ENCODE measurements around the gene G3BP2.
A peak's percentile ranks its signal among the peaks of the same experiment; 100 is the strongest.
"Not testable (repeated sequence)": the region's sequence is repeated elsewhere in the genome, so short reads cannot be mapped to it uniquely, and the experiment has no call there.

The G3BP2 gene

DNA sequence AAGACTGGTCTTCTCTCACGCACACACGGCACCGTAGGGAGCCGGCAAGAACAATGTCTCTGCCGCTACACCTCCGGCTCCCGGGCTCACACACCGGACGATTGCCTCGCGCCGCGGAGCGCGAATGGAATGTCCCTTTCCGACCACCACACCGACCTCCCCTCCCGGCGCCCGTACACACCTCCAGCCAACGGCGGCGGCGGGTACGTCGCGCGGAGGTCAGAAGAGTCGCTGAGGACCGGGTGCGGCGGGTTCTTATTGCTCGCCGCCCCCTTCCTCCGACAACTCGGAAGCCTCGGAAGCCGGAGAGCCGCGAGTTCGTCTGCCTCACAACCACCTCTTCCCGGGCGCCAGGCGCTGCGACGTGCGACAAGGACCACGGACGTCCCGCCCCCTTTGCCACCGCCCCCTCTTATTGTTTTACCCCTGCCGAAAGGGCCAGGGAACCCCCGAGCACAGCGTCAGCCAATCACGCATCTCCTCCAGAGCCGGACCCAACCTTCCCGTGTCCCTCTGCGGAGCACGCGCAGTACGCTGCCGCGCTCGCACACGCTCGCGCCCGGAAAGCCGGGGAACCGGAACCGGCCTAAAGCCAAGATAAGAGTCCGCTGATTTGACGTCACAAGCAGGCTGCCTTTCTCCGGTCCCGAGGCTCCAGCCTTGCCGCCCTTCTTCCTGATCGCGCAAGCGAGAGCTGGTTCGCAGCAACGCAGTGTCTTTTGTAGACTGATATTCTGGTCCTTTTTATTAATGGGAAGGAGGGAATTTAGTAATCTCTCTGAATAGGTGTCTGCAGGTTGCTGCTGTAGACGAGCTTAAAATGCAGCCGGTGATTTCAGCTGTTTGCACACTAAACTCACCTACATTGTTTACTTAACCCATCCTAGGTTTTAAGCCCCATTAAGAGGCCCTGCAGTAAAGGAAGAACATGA, at the start of gene G3BP2:
Gene G3BP2, minus strand, starts transcription at position 385 of the 932 bp plus-strand sequence. CDS start 11,386 bp downstream, outside the sequence.
- intact Hi-C loops (cut with DNase I) = loop anchor here (1.0 to 5.0 kb wide), 2 partner anchors 41 to 51 kb away; partner anchors contain the start of genes CDKL2 and USO1
- DNase-seq = peak; percentile 93 to 99 (median 98)

DNA sequence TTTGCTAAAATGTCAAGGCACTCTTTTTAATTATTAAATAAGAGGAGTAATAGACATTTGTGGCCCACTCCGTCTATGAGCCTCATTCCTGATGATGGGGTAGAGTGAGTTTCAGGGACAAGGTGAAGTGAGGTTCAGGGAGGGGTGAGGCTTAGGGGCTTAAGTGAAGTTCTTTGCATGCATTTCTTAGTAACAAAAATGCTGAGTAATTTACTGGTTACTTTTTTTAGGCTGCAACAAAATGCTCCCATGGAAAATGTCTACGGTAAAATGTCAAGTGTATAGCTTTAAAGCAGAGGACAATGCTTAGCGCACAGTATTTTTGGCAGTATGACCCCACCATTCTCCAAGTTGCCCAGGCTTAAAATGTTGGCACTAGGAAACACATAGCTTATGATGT, 49.2 kb upstream of the G3BP2 start:
- intact Hi-C loops (cut with DNase I) = no loop called here
- DNase-seq = no peak

- intact Hi-C loops (cut with DNase I) = no loop called here
Observed at GRCh38 chr4:75718529-75718928, 45.3 kb upstream of the G3BP2 start.

DNA sequence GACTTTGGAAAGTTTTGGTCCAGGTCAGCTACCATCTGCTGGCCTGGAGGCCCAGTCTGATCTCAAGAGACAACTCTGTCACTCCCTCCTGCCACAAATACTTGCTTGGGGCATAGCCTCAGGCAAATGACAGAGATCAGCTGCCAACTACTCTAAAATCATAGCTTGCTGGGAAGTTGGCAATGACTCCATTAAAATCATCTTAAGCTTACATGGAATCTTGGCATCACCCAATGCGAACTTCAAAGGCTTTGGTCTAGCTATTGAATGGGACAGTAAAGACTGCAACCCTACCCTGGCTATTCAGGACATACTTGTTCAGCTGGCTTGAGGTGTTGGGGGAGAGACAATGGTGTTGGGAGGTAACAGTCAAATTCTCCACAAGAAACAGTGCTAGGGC, 44.2 kb upstream of the G3BP2 start:
- no peak for DNase-seq
- intact Hi-C loops (cut with DNase I) = no loop called here

More at GRCh38 chr4:75718529-75718928, 45.3 kb upstream of the G3BP2 start:
- DNase-seq = no peak

GRCh38 chr4:75716054-75716453, 42.8 kb upstream of the G3BP2 start:
- intact Hi-C loops (cut with DNase I) = not testable (repeated sequence)

GRCh38 chr4:75715105-75715799, 42.0 kb upstream of the G3BP2 start:
- DNase-seq = peak in 2 of 42 donors; percentile 25 to 40
- intact Hi-C loops (cut with DNase I) = no loop called here

More at GRCh38 chr4:75716054-75716453, 42.8 kb upstream of the G3BP2 start:
- DNase-seq = peak in 1 of 42 donors; percentile 25

DNA sequence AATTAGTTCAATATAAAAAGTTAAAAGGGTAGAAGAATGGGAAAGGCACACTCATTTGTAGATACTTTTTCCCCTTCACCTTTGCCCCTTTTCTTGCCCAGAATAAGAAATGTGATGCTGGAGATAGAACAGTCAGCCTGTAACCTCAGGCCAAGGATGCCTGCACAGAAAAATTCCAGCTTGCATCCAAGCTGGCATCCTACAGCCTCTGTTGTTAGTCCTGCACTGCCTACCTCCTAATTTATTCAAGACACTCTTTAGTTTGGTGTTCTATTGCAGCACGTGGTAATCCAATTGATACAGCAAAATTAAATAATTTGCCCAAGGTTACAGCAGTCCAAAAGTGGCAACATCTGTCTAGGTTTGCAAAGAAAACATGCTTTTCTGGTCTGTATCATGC, 41.5 kb upstream of the G3BP2 start:
- peak in 1 of 42 donors; percentile 40 for DNase-seq
- intact Hi-C loops (cut with DNase I) = no loop called here

DNA sequence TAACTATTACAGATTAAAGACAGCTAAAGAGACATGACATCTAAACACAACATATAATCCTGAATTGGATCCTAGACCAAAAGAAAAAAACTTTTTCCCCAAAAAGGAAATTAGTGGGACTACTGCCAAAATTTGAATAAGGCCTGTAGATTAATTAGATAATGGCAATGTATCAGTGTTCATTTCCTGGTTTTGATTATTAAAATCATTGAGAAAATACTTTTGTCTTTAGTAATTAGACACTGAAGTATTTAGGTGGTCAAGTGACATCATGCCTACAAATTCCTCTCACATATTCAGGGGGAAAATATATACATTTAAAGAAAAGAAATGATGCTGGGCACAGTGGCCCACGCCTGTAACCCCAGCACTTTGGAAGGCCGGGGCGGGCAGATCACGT, 40.8 kb upstream of the G3BP2 start:
- intact Hi-C loops (cut with DNase I) = no loop called here
- no peak for DNase-seq

DNA sequence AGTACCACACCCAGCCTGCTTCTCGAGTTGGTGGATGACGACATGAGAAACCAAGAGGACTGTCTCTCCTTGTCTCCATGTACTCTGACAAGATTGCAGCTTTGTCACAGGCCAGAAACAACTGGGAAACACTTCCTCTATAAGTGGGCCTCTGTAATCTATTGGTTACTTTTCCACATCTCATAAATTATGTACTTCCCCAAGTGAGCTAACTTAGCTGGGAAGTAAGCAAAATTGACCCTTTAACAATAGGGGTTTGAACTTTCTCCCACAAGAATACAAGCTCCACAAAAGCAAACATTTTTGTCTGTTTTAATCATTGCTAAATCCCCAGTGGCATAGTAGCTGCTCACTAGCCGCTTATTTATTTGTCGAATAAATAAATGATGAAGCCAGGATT, 37.0 kb upstream of the G3BP2 start:
- intact Hi-C loops (cut with DNase I) = no loop called here
- DNase-seq = no peak

GRCh38 chr4:75708218-75708691, 35.0 kb upstream of the G3BP2 start:
- intact Hi-C loops (cut with DNase I) = no loop called here
- peak in 1 of 42 donors; percentile 25 for DNase-seq

DNA sequence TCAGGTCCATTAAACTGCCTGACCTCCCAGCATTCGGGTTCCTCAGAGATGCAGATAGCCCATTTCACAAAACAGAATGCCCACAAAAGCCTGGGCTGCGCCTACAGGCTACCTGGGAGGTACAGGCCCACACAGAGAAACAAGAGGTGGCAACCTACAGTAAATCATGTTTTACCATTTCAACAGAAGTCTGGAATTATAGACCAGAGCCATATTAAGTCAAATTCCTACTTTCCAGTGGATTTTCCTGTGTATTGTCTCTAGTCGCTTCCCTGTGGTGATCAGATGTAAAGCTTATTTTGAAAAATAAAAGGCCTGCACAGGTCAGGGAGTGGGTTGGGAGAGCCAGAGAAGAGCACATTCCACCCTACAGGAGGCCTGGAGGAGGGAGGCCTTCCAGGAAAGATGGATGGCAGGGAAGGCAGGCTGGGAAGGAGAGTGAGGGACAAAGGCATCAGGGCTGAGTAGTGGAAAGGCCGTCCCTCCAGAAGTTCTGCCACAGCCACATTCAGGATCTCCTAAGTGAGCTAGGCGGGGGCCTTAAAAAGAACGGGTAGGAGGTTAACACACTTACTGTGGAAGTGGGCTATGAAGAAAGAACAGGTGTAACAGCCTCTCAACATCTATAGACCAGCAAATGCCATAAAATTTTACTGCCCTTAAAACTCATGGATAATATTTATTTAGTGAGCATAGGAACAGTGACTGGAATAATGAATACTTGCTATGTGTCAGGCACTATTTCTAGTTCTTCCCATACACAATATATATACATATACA, 32.2 kb upstream of the G3BP2 start:
- DNase-seq = no peak
- intact Hi-C loops (cut with DNase I) = no loop called here

DNA sequence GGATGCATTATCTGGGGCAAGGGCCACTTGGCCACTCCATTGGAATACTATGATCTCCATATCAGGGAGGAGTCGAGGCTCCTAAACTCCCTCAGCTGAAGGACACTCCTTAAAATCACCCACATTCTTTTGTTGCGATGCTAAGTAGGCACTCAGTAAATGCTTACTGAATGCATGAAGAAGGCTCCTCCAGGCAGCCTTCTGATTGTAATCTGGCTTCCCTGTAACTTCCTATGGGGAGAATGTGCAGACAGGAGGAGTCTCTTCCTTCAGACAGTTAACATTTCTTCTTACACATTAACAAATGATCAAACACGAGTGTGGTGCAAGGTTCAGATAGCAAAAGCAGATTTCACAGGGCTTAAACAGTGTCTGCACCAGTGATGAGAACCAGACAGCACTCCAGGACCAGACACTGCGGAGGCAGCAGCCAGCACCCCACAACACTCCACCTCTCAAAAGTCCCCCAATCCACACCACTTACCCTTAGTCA, 29.8 kb upstream of the G3BP2 start:
- no peak for DNase-seq
- intact Hi-C loops (cut with DNase I) = no loop called here

GRCh38 chr4:75699299-75699698, 26.1 kb upstream of the G3BP2 start:
- intact Hi-C loops (cut with DNase I) = no loop called here
- peak in 1 of 42 donors; percentile 25 for DNase-seq

DNA sequence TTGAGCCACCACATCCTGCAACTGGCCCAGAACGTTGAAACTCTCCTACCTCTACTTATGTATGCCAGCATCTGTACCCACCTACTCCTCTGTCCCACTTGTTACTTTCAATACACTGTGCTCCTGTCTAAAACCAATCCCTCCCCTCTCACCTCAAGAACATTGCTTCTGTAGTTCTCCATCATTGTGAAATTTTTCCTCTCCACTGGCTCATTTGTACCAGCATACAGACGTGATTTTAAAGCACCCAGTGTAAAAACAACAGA, 25.7 kb upstream of the G3BP2 start:
- intact Hi-C loops (cut with DNase I) = no loop called here
- no peak for DNase-seq

GRCh38 chr4:75698162-75698962, 25.2 kb upstream of the G3BP2 start:
- intact Hi-C loops (cut with DNase I) = no loop called here
- no peak for DNase-seq

GRCh38 chr4:75696581-75696980, 23.4 kb upstream of the G3BP2 start:
- intact Hi-C loops (cut with DNase I) = no loop called here
- DNase-seq = no peak

- DNase-seq = no peak
- intact Hi-C loops (cut with DNase I) = no loop called here
Observed at GRCh38 chr4:75696071-75696470, 22.9 kb upstream of the G3BP2 start.

GRCh38 chr4:75692066-75692465, 18.9 kb upstream of the G3BP2 start:
- intact Hi-C loops (cut with DNase I); DNase-seq: not testable (repeated sequence)

Data from head of caudate nucleus (tissue), 42 donors.